ENCODE data around the gene SETD3.
"Not testable (repeated sequence)": the region's sequence is repeated elsewhere in the genome, so short reads cannot be mapped to it uniquely, and the experiment has no call there.

SETD3 gene

GRCh38 chr14:99354166-99354875 lies 126.3 kb downstream of the SETD3 start:
- no peak for DNase-seq

DNA sequence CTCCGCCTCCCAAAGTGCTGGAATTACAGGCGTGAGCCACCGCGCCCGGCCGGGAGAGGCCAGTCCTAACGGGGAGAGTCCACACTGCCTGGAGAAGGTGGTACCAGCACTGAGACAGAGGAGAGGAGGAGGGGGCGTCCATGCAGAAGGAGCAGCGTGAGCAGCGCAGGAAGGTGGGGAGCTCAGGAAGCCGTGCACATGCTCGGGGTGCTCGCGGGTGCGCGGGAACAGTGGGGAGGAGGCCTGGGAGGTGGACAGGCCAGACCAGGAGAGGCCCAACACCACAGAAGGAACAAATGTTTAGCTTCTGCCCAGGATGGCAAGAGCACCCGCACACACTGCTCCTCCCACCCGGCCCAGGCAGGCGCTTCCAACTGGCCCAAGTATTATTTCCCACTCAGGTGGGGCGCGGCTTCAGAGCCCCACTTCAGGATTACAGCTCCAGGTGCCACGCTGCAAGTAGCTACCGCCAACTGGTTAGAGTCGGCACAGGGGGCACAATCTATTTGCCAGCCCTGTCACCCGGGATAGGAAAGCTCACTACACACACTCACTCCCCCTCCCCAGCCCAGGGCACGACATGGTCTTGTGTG lies 127.9 kb downstream of the SETD3 start:
- DNase-seq, result no peak

DNA sequence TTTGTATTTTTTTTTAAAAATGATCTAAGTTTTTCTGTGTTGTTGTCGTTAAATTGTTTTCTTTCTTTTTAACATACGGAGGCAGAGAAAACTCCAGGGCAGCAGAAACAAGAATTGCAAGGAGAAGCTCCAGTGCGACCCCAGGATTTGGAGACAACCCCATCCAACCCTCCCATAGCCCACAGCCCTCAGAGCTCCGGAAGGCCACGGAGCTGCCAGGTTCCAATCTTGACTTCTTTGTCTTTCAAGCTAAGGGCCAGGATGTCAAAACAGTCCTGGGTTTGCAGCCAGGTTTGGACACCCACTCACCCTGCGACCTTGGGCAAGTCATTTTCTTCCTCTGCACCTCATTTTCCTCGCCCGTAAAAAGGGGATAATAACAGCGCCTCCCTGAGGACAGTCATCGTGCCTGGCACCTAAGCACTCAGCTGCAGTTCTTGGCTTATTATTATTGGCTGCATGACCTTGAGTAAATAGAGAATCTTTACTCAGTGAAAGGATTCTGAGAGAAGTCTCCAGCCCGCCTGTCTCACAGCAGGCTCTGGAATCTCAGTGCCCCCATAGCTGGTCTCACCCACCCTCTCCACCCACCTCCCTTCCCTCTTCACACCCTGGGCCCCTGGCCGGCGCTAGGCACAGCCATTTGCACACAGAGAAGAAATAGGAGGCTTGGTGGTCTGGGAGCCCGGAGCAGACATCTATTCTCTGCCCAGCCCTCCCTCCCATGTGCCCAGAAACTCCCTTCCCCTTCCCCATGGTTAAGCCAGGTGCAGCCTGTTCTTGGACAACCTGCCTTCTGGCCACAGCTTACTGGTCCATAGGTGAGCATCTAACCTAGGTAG lies 129.3 kb downstream of the SETD3 start:
- DNase-seq, result no peak

- no peak for DNase-seq
Observed at GRCh38 chr14:99350751-99351150, 129.9 kb downstream of the SETD3 start.

DNA sequence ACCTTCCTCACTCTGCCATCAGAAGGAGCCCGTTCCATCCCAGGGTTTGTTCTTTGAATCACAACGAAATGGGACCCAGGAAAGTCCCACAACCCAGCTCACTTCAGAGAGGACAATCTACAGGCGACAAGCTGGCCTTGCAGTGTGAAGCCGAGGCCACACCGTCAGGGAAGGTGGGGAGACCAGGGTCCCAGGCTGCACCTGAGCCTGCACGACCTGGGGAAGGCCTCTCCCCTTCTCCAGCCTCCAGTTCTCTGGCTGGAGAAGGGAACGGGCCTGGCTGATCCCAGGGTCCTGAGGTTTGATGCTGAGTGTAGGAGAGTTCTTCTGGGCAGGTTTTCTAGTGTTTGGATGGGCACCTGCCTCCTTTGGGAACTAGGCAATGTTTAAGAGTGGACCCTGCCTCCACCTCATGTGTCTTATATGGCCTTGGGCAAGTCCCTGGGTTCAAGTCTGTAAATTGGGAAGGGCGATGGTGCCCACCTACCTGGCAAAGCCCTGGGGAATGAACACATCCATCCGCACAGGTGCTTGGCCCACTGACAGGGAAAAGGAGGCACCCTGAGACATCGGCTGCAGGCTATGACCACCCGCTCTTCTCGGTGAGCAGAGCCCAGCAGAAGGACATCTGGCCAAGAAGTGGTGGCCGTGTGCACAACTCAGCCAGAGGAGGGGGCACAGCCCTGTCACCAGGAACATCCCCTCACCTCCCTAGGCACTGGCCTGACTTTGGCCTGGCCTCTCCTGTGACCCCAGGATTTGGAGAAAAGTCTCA lies 130.8 kb downstream of the SETD3 start:
- DNase-seq, result no peak

DNA sequence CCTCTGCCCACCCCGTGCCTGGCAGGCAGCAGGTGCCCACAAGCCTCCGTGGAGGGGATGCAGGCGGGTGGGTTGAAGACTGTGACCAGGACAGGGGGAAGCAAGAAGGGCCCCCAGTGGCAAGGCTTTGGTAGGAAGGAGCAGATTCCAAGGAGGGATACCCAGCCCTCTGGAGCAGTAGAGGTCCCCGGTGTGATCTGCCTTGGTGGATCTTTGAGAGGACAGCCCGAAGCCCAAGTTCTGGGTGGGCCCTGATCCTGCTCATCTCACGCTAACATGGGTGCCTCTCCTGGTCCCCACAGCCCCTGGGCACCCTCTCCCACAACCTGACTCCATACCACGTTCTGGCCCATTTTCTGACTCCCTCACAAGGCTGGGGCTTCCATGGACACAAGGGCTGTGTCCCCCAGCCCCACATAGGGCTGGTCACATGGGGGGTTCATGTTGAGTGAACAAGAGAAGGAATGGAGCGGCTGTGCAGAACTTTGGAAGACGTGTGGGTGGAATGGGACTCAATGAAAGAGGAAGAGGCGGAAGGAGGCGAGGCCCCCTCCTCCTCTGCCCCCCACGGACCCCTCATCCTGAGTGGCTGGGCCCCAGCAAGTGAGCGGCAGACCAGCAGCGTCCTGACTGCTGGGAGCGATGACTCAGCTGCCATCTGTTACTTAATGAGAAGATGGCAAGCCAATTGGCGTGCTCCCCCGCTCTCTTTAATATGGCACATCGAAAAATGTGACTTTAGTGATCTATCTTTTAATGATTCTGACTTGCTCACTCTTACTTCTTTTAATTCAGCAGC lies 131.6 kb downstream of the SETD3 start:
- no peak for DNase-seq

- not testable (repeated sequence) for DNase-seq
Observed at GRCh38 chr14:99348231-99348630, 132.4 kb downstream of the SETD3 start.
